GM19193 (cell line): Measurements from ENCODE around the gene ATP6V0A1.

Experiments used
- POLR2A ChIP-seq: IDR thresholded peaks from 4 replicates; pipeline ENCODE4 v1.6.1; 2011; ENCODE audit not compliant: insufficient read depth, insufficient read length; ENCODE audit errors: extremely low read depth

The ATP6V0A1 gene

DNA sequence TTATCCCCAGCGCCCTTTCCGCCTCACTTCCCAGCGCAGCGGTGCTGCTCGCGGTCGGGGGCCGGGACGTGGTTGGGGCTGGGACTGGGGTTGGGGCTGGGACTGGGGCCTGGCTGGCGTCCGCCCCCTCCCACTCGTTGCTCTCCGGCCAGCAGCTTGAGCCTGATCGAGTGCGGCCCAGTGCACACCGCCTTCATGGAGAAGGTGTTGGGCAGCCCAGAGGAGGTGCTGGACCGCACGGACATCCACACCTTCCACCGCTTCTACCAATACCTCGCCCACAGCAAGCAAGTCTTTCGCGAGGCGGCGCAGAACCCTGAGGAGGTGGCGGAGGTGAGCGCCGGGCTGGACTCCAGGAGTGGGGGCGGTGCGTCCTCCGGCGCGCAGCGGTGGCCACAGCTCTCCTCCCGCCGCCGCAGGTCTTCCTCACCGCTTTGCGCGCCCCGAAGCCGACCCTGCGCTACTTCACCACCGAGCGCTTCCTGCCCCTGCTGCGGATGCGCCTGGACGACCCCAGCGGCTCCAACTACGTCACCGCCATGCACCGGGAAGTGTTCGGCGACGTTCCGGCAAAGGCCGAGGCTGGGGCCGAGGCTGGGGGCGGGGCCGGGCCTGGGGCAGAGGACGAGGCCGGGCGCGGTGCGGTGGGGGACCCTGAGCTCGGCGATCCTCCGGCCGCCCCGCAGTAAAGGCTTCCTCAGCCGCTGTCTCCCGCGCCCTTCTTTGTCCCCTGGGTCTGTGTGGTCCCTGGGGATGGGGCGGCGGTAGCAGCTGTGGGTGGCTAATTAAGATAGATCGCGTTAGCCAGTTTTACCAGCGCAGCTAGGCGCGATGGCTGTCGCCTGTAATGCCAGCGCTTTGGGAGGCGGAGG lies 95.8 kb downstream of the ATP6V0A1 start:
- peak; percentile 83 for TF ChIP-seq POLR2A

DNA sequence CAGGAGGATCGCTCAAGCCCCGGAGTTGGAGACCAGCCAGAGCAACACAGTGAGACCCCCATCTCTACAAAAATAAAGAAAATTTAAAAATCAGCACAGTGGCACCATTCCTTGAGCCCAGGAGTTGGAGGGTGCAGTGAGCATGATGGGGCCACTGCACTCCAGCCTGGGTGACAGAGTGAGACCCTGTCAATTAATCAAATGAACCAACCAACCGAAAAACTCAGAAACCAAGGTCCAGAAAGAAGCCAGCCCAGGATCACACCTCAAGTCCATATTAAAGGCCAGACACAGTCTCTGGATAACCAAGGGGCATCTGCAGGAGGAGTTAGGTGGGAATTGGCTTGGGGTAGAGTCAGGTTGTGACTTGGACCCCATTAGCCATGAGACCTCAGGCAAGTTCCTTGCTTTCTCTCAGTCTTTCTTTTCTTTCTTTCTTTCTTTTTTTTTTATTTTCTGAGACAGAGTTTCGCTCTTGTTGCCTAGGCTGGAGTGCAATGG lies 96.5 kb downstream of the ATP6V0A1 start:
- TF ChIP-seq POLR2A: no peak

DNA sequence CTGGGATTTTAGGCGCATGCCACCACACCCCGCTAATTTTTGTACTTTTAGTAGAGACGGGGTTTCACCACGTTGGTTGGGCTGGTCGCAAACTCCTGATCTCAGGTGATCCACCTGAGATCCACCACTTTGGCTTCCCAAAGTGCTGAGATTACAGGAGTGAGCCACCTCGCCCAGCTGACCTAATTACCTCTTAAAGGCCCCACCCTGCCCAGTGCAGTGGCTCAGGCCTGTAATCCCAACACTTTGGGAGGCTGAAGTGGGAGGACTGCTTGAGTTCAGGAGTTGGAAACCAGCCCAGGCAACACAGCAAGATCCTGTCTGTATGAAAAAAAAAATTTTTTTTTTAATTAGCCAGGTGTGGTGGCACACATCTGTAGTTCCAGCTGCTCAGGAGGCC lies 100.4 kb downstream of the ATP6V0A1 start:
- TF ChIP-seq POLR2A: no peak

DNA sequence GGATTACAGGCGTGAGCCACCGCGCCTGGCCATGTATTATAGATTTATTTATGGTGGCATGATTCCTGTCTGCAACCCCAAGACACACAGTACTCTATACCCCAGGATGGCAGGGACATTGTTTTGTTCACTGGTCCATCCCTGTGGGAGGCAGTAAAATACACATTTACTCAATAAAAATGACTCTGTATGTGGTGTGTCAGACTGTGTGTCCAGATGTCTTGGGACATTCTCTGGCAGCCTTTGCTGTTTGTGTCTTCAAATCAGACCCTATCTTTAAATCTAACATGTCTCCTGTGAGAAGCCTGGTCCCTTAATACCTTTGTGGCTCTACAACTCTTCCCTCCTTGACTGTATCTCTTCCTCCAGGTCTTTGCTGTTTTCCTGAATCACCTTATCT lies 101.6 kb downstream of the ATP6V0A1 start:
- no peak for TF ChIP-seq POLR2A

DNA sequence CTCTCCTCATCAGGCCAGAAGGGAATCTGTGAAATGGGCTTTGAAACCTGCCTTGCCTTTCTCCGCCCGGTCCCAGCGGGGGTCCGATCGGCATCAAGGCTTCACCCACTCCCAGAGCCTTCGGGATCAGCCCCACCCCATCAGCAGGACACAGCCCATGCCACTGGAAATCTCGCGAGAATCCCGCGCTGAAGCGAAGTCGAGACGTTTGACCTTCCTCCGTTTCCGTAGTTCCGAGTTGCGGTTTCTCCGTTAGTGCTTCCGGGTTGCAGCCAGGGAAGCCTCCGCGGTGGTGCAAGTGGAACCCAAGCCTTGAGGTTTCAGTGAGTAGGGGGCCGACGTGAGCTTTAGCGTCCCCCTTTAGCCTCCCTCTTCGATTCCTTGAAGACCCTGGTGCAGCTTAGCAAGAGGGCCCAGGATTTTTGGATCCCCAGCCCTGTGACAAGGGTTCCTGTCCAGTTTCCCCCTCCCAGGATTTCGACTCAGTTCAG lies 103.3 kb downstream of the ATP6V0A1 start, which contains the start of gene COASY:
Gene COASY (plus strand): TSS at position 252 of the 491 bp plus-strand sequence. CDS start 475 bp downstream, outside the sequence.
- TF ChIP-seq POLR2A: peak; percentile 77

DNA sequence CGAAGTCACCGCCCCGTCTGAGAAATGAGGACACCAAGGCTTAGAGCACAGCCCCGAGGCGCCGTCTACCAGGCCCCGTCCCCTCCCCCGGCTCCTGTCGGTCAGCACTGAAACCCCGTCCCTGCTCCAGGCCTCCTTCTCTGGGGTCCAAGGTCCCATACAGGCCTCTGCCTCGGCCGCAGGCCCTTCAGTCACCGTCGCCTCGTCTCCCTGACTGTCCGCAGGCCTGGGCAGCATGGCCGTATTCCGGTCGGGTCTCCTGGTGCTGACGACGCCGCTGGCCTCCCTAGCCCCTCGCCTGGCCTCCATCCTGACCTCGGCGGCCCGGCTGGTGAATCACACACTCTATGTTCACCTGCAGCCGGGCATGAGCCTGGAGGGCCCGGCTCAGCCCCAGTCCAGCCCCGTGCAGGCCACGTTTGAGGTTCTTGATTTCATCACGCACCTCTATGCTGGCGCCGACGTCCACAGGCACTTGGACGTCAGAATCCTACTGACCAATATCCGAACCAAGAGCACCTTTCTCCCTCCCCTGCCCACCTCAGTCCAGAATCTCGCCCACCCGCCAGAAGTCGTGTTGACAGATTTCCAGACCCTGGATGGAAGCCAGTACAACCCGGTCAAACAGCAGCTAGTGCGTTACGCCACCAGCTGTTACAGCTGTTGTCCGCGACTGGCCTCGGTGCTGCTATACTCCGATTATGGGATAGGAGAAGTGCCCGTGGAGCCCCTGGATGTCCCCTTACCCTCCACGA lies 103.9 kb downstream of the ATP6V0A1 start:
- no peak for TF ChIP-seq POLR2A

DNA sequence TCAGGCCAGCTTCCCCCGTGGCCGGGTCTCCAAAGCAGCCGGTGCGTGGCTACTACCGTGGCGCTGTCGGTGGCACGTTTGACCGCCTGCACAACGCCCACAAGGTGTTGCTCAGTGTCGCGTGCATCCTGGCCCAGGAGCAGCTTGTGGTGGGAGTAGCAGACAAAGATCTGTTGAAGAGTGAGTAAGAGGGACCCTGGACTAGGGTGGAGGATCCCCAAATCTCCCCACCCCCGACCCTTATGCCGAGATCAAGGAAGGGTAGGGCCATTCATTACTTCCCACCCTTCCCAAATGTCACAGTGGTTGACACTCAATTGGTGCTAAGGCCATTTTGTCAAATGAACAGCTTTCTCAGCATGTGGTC lies 104.4 kb downstream of the ATP6V0A1 start:
- TF ChIP-seq POLR2A: peak; percentile 16

DNA sequence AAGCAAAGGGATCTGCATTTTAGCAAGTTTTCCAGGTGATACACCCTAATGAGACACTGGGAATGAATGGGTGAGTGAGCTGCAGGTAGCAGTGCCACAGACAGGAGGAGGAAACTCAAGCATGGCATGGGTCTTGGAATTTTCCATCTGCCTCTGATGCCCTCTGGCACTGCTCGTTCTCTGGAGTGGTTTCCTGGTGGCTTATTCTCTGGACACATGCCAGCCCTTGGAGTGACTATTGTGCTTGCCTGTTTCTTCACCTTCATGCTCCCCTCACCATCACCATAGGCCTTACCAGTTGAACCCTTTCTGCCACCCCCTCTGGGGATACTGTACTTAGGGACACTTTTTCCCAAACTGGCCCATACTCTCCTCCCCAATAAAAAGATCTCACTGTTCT lies 104.9 kb downstream of the ATP6V0A1 start:
- no peak for TF ChIP-seq POLR2A

DNA sequence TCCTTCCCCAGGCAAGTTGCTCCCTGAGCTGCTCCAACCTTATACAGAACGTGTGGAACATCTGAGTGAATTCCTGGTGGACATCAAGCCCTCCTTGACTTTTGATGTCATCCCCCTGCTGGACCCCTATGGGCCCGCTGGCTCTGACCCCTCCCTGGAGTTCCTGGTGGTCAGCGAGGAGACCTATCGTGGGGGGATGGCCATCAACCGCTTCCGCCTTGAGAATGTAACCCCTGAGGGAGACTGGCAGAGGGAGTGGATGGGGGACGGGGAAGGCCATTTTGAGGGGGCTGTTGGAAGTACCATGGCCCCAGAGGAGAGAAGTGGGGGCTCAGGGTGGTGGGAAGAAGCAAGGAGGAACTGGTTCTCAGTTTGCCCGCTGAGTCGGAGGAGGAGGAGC lies 105.3 kb downstream of the ATP6V0A1 start:
- TF ChIP-seq POLR2A: no peak

DNA sequence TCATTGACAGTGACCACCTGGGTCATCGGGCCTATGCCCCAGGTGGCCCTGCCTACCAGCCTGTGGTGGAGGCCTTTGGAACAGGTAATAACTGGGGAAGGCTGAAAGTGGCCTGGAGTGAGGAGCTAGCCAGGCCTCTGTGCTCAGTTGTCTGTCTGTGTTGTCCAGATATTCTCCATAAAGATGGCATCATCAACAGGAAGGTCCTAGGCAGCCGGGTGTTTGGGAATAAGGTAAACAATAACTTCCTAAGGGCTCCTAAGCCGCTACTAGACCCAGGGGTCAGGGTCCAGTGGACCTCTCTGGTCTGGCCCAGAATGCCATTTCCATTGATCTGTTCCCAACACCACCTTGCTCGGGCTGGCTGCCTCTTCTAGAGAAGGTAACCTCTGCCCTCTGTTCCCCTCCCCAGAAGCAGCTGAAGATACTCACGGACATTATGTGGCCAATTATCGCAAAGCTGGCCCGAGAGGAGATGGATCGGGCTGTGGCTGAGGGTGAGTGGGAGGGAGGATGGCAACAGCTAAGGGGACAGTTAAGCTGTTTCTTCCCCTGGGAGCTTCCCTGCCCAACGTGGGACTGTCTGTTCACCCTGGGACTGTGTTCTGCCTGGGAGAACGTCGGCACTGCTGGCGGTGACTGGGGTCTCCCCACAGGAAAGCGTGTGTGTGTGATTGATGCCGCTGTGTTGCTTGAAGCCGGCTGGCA lies 106.3 kb downstream of the ATP6V0A1 start:
- TF ChIP-seq POLR2A: no peak

DNA sequence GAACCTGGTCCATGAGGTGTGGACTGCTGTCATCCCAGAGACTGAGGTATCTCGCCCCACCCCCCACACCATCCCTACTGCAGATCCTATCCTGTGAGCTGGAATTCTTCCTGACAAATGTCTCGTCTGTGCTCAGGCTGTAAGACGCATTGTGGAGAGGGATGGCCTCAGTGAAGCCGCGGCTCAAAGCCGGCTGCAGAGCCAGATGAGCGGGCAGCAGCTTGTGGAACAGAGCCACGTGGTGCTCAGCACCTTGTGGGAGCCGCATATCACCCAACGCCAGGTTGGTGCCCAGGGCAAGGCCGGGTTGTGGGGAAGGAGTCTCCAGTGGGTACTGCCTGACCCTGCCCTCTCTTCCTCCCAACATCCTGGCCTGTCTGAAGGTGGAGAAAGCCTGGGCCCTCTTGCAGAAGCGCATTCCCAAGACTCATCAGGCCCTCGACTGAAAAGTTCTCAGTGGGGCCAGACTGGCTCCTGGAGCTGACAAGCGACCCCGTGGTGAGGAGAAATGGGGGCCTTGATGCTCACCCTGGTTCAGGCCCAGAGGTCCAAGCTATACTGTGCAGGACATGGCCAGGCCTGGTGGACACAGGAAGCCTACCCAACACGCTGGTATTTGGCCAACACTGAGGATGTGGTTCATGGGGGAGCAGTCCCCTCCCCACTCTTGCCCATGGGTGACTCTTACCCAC lies 107.0 kb downstream of the ATP6V0A1 start:
- TF ChIP-seq POLR2A: no peak

DNA sequence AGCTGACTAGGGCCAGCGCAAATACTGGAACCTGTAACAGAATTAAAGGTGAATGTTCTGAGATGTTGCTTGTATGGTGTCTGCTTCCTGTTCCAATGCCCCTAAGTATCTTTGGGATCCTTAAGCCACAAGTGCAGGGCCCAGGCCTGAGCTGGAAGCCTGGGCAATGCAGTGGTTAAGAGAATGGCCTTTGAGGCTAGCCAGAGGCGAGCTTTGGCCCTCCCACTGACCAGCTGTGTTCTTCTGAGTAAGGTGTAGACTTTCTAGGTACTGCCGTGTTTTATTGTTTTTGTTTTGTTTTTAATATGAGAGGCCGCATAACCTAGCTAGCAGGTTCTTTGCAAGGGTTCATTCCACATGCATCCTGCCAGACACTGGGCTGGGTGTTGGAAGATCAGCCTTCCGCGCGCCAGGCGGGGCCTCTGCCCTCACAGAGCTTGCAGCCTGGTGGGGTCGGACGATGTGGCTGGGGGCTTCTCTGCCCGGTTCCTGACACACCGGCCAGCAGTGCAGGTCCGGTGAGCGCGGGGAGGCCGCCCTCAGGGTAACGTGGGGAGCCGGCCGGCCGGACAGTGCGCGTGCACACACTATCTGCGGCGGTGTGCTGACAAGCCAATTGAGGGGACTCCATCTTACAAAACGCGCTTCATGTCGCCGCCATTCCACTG lies 107.7 kb downstream of the ATP6V0A1 start:
- no peak for TF ChIP-seq POLR2A

DNA sequence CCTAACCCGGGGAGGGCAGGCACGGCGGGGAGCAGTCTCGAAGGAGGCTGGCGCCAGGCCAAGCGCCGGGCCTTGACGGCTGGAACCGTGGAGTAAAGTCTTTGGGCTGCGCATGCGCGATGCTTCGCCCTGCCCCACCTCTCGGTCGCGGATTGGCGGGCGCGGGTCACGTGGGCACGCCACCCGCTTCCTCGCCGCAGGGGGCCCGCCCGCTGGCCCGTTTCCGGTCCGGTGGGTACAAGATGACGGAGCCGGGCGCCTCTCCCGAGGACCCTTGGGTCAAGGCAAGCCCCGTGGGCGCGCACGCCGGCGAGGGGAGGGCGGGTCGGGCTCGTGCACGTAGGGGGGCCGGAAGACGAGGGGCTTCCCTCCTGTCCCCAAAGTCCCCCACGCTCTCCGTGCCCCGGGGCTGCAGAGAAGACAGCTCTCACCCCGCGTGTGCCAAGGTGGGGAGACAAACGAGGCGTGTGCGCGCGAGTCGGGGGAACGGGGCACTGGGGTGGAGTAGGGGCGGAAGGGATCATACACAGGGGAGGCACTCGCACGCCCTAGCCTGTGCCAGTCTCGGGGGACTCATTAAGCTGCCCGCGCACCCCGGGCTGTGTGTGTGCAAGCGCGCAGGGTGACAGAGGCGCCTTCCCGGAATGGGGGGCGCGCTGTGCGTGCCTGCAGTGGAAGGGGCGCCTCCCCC lies 108.3 kb downstream of the ATP6V0A1 start, which contains the start of gene MLX:
Gene MLX (plus strand): TSS at position 218 of the 691 bp plus-strand sequence. CDS start 25 bp downstream, at position 243.
- TF ChIP-seq POLR2A: peak; percentile 74
